ENCODE results near the gene DDX39B.
"Not testable (repeated sequence)": the region's sequence is repeated elsewhere in the genome, so short reads cannot be mapped to it uniquely, and the experiment has no call there.

DNA sequence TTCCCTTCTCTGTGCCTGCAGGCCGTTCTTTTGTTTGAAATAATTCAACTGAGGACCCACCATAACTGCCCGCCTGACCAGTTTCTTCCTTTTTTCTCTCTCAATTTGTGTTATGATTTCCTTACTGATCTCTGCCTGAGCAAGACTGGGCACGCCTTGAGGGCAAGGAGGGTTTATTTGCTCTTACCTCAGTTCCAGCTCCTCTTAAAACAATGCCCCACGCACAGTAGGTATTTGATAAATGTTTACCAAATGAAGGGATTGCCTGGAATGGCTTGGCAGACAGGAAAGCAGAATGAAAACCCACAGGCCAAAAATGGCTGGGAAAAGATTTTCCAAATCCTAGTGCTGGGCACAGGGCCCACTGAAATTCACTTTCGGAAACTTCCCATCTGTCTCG lies 54.1 kb downstream of the DDX39B start:
- TF ChIP-seq DMBX1 (CRISPR knock-in tag; IDR thresholded peaks at IDR 0.05; ENCODE audit: borderline replicate concordance); SMARCE1 (IDR thresholded peaks at IDR 0.05); TCF7L2 (IDR thresholded peaks at IDR 0.05; ENCODE audit: low read depth, low read length); CBX2 (IDR thresholded peaks at IDR 0.05; ENCODE audit: insufficient read depth, low read length, poor library complexity, severe bottlenecking); U2AF1 (optimal IDR thresholded peaks at IDR 0.05; ENCODE audit: low read depth, low read length); SREBF2 (CRISPR knock-in tag; IDR thresholded peaks at IDR 0.05); NR1H2 (CRISPR knock-in tag; IDR thresholded peaks at IDR 0.05); GATAD2A (IDR thresholded peaks at IDR 0.05); CBFB (CRISPR knock-in tag; IDR thresholded peaks at IDR 0.05): not testable (repeated sequence)
- TF ChIP-seq, protein P1, sequence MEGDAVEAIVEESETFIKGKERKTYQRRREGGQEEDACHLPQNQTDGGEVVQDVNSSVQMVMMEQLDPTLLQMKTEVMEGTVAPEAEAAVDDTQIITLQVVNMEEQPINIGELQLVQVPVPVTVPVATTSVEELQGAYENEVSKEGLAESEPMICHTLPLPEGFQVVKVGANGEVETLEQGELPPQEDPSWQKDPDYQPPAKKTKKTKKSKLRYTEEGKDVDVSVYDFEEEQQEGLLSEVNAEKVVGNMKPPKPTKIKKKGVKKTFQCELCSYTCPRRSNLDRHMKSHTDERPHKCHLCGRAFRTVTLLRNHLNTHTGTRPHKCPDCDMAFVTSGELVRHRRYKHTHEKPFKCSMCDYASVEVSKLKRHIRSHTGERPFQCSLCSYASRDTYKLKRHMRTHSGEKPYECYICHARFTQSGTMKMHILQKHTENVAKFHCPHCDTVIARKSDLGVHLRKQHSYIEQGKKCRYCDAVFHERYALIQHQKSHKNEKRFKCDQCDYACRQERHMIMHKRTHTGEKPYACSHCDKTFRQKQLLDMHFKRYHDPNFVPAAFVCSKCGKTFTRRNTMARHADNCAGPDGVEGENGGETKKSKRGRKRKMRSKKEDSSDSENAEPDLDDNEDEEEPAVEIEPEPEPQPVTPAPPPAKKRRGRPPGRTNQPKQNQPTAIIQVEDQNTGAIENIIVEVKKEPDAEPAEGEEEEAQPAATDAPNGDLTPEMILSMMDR (IDR thresholded peaks at IDR 0.05 in 2 of 3, conservative IDR thresholded peaks at IDR 0.05 in 1 of 3; ENCODE audit: insufficient read depth in 2 of 3, low read depth in 1 of 3, low read length in 3 of 3): not testable (repeated sequence)
- TF ChIP-seq, protein P2, sequence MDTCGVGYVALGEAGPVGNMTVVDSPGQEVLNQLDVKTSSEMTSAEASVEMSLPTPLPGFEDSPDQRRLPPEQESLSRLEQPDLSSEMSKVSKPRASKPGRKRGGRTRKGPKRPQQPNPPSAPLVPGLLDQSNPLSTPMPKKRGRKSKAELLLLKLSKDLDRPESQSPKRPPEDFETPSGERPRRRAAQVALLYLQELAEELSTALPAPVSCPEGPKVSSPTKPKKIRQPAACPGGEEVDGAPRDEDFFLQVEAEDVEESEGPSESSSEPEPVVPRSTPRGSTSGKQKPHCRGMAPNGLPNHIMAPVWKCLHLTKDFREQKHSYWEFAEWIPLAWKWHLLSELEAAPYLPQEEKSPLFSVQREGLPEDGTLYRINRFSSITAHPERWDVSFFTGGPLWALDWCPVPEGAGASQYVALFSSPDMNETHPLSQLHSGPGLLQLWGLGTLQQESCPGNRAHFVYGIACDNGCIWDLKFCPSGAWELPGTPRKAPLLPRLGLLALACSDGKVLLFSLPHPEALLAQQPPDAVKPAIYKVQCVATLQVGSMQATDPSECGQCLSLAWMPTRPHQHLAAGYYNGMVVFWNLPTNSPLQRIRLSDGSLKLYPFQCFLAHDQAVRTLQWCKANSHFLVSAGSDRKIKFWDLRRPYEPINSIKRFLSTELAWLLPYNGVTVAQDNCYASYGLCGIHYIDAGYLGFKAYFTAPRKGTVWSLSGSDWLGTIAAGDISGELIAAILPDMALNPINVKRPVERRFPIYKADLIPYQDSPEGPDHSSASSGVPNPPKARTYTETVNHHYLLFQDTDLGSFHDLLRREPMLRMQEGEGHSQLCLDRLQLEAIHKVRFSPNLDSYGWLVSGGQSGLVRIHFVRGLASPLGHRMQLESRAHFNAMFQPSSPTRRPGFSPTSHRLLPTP (IDR thresholded peaks at IDR 0.05; ENCODE audit: borderline replicate concordance, extremely low read depth, insufficient read length): not testable (repeated sequence)
- TF ChIP-seq, protein P3, sequence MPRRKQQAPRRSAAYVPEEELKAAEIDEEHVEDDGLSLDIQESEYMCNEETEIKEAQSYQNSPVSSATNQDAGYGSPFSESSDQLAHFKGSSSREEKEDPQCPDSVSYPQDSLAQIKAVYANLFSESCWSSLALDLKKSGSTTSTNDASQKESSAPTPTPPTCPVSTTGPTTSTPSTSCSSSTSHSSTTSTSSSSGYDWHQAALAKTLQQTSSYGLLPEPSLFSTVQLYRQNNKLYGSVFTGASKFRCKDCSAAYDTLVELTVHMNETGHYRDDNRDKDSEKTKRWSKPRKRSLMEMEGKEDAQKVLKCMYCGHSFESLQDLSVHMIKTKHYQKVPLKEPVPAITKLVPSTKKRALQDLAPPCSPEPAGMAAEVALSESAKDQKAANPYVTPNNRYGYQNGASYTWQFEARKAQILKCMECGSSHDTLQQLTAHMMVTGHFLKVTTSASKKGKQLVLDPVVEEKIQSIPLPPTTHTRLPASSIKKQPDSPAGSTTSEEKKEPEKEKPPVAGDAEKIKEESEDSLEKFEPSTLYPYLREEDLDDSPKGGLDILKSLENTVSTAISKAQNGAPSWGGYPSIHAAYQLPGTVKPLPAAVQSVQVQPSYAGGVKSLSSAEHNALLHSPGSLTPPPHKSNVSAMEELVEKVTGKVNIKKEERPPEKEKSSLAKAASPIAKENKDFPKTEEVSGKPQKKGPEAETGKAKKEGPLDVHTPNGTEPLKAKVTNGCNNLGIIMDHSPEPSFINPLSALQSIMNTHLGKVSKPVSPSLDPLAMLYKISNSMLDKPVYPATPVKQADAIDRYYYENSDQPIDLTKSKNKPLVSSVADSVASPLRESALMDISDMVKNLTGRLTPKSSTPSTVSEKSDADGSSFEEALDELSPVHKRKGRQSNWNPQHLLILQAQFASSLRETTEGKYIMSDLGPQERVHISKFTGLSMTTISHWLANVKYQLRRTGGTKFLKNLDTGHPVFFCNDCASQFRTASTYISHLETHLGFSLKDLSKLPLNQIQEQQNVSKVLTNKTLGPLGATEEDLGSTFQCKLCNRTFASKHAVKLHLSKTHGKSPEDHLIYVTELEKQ (CRISPR knock-in tag; IDR thresholded peaks at IDR 0.05): not testable (repeated sequence)
- TF ChIP-seq, protein P4, sequence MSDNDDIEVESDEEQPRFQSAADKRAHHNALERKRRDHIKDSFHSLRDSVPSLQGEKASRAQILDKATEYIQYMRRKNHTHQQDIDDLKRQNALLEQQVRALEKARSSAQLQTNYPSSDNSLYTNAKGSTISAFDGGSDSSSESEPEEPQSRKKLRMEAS (CRISPR knock-in tag; IDR thresholded peaks at IDR 0.05): not testable (repeated sequence)
